HG02642 (cell line): ENCODE results near the gene ATXN3.
"Not testable (repeated sequence)": the region's sequence is repeated elsewhere in the genome, so short reads cannot be mapped to it uniquely, and the experiment has no call there.

Experiments used
- ATAC-seq: cut with Tn5 transposase; IDR thresholded peaks from one replicate; pipeline ENCODE4 v1.9.1; 2021; ENCODE audit warnings: mild to moderate bottlenecking; ENCODE audit not compliant: unreplicated experiment, poor library complexity

The ATXN3 gene

DNA sequence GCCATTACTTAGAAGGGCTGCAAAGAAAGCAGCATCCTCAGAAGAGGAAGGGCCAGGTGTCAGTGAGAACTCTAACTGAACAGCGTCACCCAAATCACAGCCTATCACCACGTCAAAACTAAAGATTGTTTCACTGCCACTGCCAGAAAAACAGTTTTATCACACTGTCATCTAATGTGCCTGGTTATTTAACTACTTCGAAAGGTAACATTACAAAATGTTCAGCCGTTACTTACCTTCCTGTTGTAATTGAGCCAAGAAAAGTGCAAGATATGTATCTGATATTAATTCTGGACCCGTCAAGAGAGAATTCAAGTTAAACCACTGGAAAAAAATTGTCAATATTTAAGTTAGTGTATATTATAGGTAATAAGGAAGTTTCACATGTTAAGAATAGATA, 17.9 kb downstream of the ATXN3 start:
- ATAC-seq: no peak

- no peak for ATAC-seq
Observed at GRCh38 chr14:92074555-92074954, 31.8 kb downstream of the ATXN3 start.

- no peak for ATAC-seq
Observed at GRCh38 chr14:92058006-92058917, 48.1 kb downstream of the ATXN3 start.

- ATAC-seq: no peak
Observed at GRCh38 chr14:92049781-92050180, 56.6 kb downstream of the ATXN3 start.

DNA sequence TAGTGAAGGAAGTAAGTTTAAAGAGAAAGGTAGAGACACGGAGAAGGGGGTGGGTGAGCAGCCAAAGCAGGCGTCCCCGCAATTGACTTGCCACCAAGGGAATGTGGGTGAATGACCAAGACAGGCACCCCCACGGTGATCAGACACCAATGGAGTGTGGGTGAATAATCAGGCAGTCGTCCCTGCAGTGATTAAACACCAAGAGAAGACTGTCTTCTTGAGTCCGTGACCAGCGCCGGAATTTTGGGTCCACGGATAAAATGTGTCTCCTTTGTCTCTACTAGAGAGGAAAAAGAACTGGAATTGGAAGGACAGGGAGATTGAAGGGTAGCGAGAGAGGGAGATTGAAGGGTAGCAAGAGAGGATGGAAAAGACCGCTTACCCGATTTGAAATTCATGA, 57.2 kb downstream of the ATXN3 start:
- ATAC-seq: not testable (repeated sequence)

DNA sequence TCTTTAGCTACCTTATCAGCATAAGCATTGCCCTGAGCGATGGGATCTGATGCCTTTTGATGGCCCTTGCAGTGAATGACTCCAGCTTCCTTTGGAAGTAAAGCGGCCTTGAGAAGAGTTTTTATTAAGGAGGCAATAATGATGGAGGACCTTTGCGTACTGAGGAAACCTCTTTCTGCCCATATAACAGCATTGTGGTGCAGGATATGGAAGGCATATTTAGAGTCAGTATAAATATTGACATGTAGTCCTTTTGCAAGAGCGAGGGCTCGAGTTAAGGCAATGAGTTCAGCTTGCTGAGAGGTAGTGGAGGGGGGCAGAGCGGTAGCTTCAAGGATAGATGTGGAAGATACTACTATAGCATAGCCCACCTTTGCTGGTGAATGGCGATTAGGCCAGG, 60.5 kb downstream of the ATXN3 start:
- ATAC-seq: not testable (repeated sequence)

DNA sequence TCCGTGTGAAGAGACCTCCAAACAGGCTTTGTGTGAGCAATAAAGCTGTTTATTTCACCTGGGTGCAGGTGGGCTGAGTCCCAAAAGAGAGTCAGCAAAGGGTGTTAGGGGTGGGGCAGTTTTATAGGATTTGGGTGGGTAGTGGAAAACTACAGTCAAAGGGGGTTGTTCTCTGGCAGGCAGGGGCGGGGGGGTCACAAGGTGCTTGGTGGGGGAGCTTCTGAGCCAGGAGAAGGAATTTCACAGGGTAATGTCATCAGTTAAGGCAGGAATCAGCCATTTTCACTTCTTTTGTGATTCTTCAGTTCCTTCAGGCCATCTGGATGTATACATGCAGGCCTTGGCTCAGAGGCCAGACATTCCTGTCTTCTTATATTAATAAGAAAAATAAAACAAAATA, 64.6 kb downstream of the ATXN3 start:
- ATAC-seq: not testable (repeated sequence)

GRCh38 chr14:92041203-92041602, 65.2 kb downstream of the ATXN3 start:
- ATAC-seq: no peak

GRCh38 chr14:92040431-92041051, 65.8 kb downstream of the ATXN3 start:
- ATAC-seq: no peak

- peak; percentile 98 for ATAC-seq
Observed at GRCh38 chr14:92039719-92040430, 66.5 kb downstream of the ATXN3 start, which contains the start of gene TRIP11. TRIP11 (minus strand) TSS chr14:92040059; CDS start chr14:92039685, 374 bp downstream.

DNA sequence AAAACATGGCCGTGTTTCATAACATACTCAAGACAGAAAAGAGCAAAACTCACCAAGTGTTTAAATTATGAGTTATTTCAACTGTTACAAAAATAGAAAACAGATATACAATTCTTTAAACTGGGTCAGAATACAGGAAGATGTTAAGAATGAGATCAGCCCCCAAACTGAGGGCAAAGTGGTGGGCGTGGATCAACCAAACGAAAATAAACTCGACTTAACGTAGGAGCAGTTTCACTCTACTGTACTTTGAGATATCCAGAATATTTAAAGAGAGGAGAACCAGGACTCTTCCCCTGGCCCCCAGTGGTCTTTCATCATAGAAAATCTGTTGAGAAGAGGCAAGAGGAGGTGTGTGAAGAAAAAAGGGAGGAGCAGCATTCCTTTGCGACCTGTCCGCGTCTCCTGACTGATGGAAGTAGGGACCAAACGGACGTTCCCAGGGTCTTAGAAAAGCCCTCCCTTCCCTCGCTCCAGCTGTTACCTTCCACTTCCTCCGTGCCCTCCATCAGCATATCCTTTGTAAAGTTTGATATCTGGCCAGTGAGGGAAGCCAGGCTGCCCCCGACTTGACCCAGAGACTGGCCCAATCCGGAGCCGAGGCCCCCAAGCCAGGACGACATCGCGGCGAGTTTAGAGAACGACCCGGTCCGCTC, 67.2 kb downstream of the ATXN3 start:
- peak; percentile 20 for ATAC-seq

DNA sequence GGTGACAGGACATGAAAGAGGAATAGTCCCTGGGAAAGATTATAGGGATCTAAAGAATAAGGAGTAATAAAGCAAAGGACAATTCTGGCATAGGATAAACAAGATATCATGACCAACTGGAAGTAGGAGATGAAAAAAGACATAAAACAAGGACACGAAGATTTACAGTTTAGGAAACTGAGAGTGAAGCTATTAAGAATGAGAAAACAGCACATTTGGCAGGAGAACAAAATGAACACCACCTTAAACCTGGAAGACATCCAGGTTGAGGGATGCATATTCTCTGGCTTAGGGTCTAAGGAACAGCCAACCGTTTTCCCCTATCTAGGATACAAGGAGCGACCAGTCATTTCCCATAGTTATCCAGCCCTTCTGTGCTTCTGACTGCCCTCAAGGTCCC, 68.4 kb downstream of the ATXN3 start:
- ATAC-seq: no peak

DNA sequence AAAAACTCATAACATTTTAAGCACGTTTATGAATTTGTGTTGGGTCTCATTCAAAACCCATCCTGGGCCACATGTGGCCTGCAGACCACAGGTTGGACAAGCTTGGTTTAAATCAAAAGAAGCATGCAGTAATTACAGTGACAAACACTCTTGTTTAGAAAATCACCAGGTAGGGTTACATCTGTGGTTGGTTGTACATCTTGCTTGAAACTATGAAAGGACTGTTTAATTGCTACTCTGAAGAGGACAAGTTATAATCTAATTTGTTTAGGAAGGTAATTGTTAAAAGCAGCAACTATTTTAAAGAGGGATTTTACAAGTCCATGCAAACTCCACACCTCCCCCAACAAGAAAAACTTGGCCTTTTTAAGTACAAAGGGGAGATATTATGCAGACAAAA, 70.5 kb downstream of the ATXN3 start:
- ATAC-seq: no peak

GRCh38 chr14:92033906-92034687, 72.3 kb downstream of the ATXN3 start:
- ATAC-seq: no peak

GRCh38 chr14:92033433-92033832, 72.9 kb downstream of the ATXN3 start:
- no peak for ATAC-seq

GRCh38 chr14:92026548-92027190, 79.7 kb downstream of the ATXN3 start:
- ATAC-seq: no peak

GRCh38 chr14:92022036-92022435, 84.3 kb downstream of the ATXN3 start:
- no peak for ATAC-seq

- no peak for ATAC-seq
Observed at GRCh38 chr14:92021523-92021922, 84.9 kb downstream of the ATXN3 start.

DNA sequence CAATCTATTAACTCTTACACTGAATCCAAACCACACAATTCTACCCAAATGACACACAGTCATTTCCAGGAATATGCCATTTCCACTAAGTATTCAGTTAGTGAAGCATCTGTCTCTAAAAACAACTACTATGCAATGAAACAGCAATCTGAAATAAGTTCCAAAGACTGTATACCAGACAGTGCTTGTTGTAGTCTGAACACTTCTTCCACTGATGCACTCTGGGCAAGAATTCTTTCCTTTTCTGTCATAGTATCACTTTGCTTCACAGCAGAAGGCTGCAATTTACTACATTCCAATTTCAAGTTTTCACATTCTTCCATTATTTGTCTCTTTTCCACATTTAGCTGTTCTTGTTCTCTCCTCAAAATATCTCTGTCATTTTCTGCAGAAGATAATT, 92.3 kb downstream of the ATXN3 start:
- no peak for ATAC-seq
